A549 (cell line): ENCODE results near the gene CBFA2T3. TPM values are rescaled to one million over a fixed set of nuclear protein-coding genes. Genes with fewer than 3 reads are reported as not detected.

Source experiments
- ATAC-seq, 2 experiments: fragments of 200-7000 bp in 1 of 2; fragments of >200 bp in 1 of 2; cut with Nextera tagmentation in 1 of 2; cut with Tn5 transposase in 1 of 2; 3 replicates each; pipeline versions ENCODE4 v1.8.0 to v1.9.1; 2018 to 2020; ENCODE audit warnings: mild to moderate bottlenecking in 1 of 2, moderate library complexity in 1 of 2
- CTCF ChIA-PET: fragments of 300-600 bp; sonication (Branson Sonifier 250); formaldehyde crosslinking; extraction: SDS; loops from one replicate; lab custom pipeline; 2021; ENCODE audit warnings: antibody characterized with exemption, inconsistent platforms; lab: Yijun Ruan, JAX
- POLR2A ChIA-PET: fragments of 350-600 bp; formaldehyde crosslinking; extraction: SDS; loops from one replicate; lab custom pipeline; 2021; ENCODE audit warnings: antibody characterized with exemption, inconsistent platforms; lab: Yijun Ruan, JAX
- DNase-seq, 2 experiments: peaks; one replicate each; pipeline versions ENCODE4 v3.0.0 to v3.0.0-alpha.2; 2011 to 2016; ENCODE audit warnings: low read depth in 1 of 2, low spot score in 1 of 2
- FAIRE-seq: peaks from 2 replicates; lab custom pipeline; 2011; peaks lifted over from hg19 to GRCh38; lab: Jason Lieb, UNC
- H3K27ac ChIP-seq, 2 experiments: fragments of >200 bp; sonication (Bioruptor Twin); formaldehyde crosslinking; 3 replicates each; pipeline ENCODE4 v1.5.1; 2016 to 2017
- H3K4me1 ChIP-seq: fragments of >200 bp; sonication (Bioruptor Twin); formaldehyde crosslinking; 3 replicates; pipeline ENCODE4 v1.6.1; 2016
- H3K4me2 ChIP-seq: fragments of >200 bp; sonication (Bioruptor Twin); formaldehyde crosslinking; 3 replicates; pipeline ENCODE4 v1.6.1; 2016
- H3K4me3 ChIP-seq: fragments of >200 bp; sonication (Bioruptor Twin); formaldehyde crosslinking; 3 replicates; pipeline ENCODE4 v1.5.1; 2016
- H3K9me3 ChIP-seq: fragments of >200 bp; sonication (Bioruptor Twin); formaldehyde crosslinking; 3 replicates; pipeline ENCODE4 v1.6.1; 2016
- ATOH8 ChIP-seq: fragments of 250-450 bp; sonication (Bioruptor Pico); IDR thresholded peaks from 2 replicates; pipeline ENCODE4 v1.5.0; 2020; ENCODE audit warnings: low read depth, mild to moderate bottlenecking, moderate library complexity
- CBX2 ChIP-seq: fragments of 200-600 bp; sonication (generic); IDR thresholded peaks from 2 replicates; pipeline ENCODE4 v1.6.1; 2016; ENCODE audit warnings: low read depth, mild to moderate bottlenecking, borderline replicate concordance
- CHD2 ChIP-seq: fragments of 150-350 bp; IDR thresholded peaks from 2 replicates; pipeline ENCODE4 v1.6.1; 2014; ENCODE audit warnings: low read length; ENCODE audit not compliant: partially characterized antibody
- E2F6 ChIP-seq: IDR thresholded peaks from 2 replicates; pipeline ENCODE4 v1.6.1; 2012; ENCODE audit warnings: low read depth, borderline replicate concordance
- EP300 ChIP-seq, 2 experiments: fragments of >200 bp; sonication (Bioruptor Twin); formaldehyde crosslinking; IDR thresholded peaks; 2 replicates in 1 of 2; 3 replicates in 1 of 2; pipeline ENCODE4 v1.6.1; 2016 to 2017
- ESRRA ChIP-seq: fragments of 150-350 bp; IDR thresholded peaks from 2 replicates; pipeline ENCODE4 v1.6.1; 2014; ENCODE audit warnings: mild to moderate bottlenecking, low read length, borderline replicate concordance
- HEYL ChIP-seq: fragments of 250-450 bp; sonication (Bioruptor Pico); IDR thresholded peaks from 2 replicates; pipeline ENCODE4 v1.8.0; 2021; ENCODE audit warnings: mild to moderate bottlenecking, moderate library complexity
- HOXB13 ChIP-seq: fragments of 250-450 bp; sonication (Bioruptor Pico); IDR thresholded peaks from 2 replicates; pipeline ENCODE4 v1.5.0; 2020; ENCODE audit warnings: low read depth, mild to moderate bottlenecking, moderate library complexity
- HOXB5 ChIP-seq: fragments of 250-450 bp; sonication (Bioruptor Pico); IDR thresholded peaks from 2 replicates; pipeline ENCODE4 v1.5.0; 2020; ENCODE audit warnings: mild to moderate bottlenecking, moderate library complexity
- MAFK ChIP-seq: fragments of 450-650 bp; IDR thresholded peaks from 2 replicates; pipeline ENCODE4 v1.6.1; 2014; ENCODE audit not compliant: partially characterized antibody
- MAX ChIP-seq: IDR thresholded peaks from 2 replicates; pipeline ENCODE4 v1.6.1; 2012
- NFE2L2 ChIP-seq: fragments of 150-350 bp; conservative IDR thresholded peaks from 2 replicates; pipeline ENCODE4 v1.6.1; 2014; ENCODE audit warnings: low read length
- PBX3 ChIP-seq: IDR thresholded peaks from 2 replicates; pipeline ENCODE4 v1.6.1; 2012
- POLR2A ChIP-seq: IDR thresholded peaks from 2 replicates; pipeline ENCODE4 v1.6.1; 2012; ENCODE audit warnings: mild to moderate bottlenecking, low read length
- RARB ChIP-seq: fragments of 250-450 bp; sonication (Bioruptor Pico); IDR thresholded peaks from 2 replicates; pipeline ENCODE4 v1.8.0; 2021; ENCODE audit warnings: mild to moderate bottlenecking, moderate library complexity
- RCOR1 ChIP-seq: fragments of 150-350 bp; IDR thresholded peaks from 2 replicates; pipeline ENCODE4 v1.6.1; 2014; ENCODE audit warnings: antibody characterized with exemption, low read length, low read depth
- REST ChIP-seq: fragments of 200-600 bp; sonication (generic); IDR thresholded peaks from 2 replicates; pipeline ENCODE4 v1.6.1; 2016; ENCODE audit warnings: antibody characterized with exemption, mild to moderate bottlenecking, moderate library complexity
- SMC3 ChIP-seq: fragments of >200 bp; sonication (Bioruptor Twin); formaldehyde crosslinking; IDR thresholded peaks from 3 replicates; pipeline ENCODE4 v1.6.1; 2018; ENCODE audit warnings: inconsistent platforms
- TFCP2L1 ChIP-seq: fragments of 250-450 bp; sonication (Bioruptor Pico); IDR thresholded peaks from 2 replicates; pipeline ENCODE4 v1.5.0; 2021; ENCODE audit warnings: mild to moderate bottlenecking
- ZNF302 ChIP-seq: fragments of 250-450 bp; sonication (Bioruptor Pico); IDR thresholded peaks from 2 replicates; pipeline ENCODE4 v1.9.0; 2021; ENCODE audit warnings: inconsistent platforms, mild to moderate bottlenecking, moderate library complexity
- WGBS: methylation state at CpG from one replicate; pipeline ENCODE4 v1.1.6; 2017; ENCODE audit errors: missing lambda C conversion rate; 5-methylcytosine and 5-hydroxymethylcytosine counted together
- polyA plus RNA-seq, 4 experiments: library from polyadenylated mRNA; depleted of rRNA in 3 of 4; stranded (reverse); fragments of >200 nt; fragmentation: RNase III in 1 of 4; extraction: RNeasy Plus Mini Kit Qiagen cat#74134 plus additional on column Dnase treatment in 1 of 4; gene quantifications; 2 replicates in 3 of 4; 3 replicates in 1 of 4; pipeline ENCODE4 v1.2.3, GENCODE V29; 2011 to 2017

Gene CBFA2T3
- polyA plus RNA-seq, 2 of the 4 experiments (the other 2 are of a cell fraction): 0.08 TPM; not detected in 1

- no peaks in the 10 kb centered on the region for H3K4me1 ChIP-seq
- 56% methylated on average over 22 of the region's 29 CpGs for WGBS
- DNase-seq: no peak
- TF ChIP-seq POLR2A (no peak), CHD2 (no peak), RCOR1 (no peak), ESRRA (no peak), EP300 (IDR thresholded peaks at IDR 0.05) (no peak), PBX3 (no peak), ATOH8 (CRISPR knock-in tag) (no peak), NFE2L2 (no peak), MAFK (no peak), MAX (no peak), HOXB5 (CRISPR knock-in tag) (no peak), RARB (no peak), TFCP2L1 (CRISPR knock-in tag) (no peak), HEYL (CRISPR knock-in tag) (no peak), HOXB13 (no peak), ZNF302 (CRISPR knock-in tag) (no peak), REST (no peak), E2F6 (no peak), CBX2 (no peak), SMC3 (no peak)
- TF ChIP-seq, all 56 proteins: peak for 0
- ChIA-PET POLR2A (no interaction called here), CTCF (interaction anchor here (1.1 kb wide), 1 partner anchor 16 kb away, joined by 3 read pairs; no protein-coding TSS in a partner anchor)
- Histone ChIP-seq H3K27ac (no peak overlapping the region), H3K4me3 (no peak overlapping the region), H3K4me2 (no peak overlapping the region), H3K9me3 (no peaks in the 10 kb centered on the region)
- FAIRE-seq (no peak), ATAC-seq (no peak)
These were observed 9.0 kb downstream of the CBFA2T3 start for GRCh38 chr16:88967830-88968588.
